SK-N-SH (cell line): ENCODE results near the gene DCLRE1B. TPM values are rescaled to one million over a fixed set of nuclear protein-coding genes. Genes with fewer than 3 reads are reported as not detected.

Experiments used
- CTCF ChIA-PET: fragments of 300-600, 350-600 bp; formaldehyde crosslinking; extraction: SDS; loops from one replicate; lab custom pipeline; 2021; lab: Yijun Ruan, JAX
- POLR2A ChIA-PET: fragments of 350-600 bp; sonication (Branson Sonifier 250); formaldehyde crosslinking; extraction: SDS; loops from one replicate; lab custom pipeline; 2020; ENCODE audit warnings: antibody characterized with exemption, inconsistent platforms; lab: Yijun Ruan, JAX
- DNase-seq: peaks from one replicate; pipeline ENCODE4 v3.0.0; 2012
- H2AFZ ChIP-seq: fragments of 200-600 bp; sonication (generic); 2 replicates; pipeline ENCODE4 v1.8.1; 2016; ENCODE audit warnings: antibody characterized with exemption, mild to moderate bottlenecking, low read depth
- H3F3A ChIP-seq: fragments of 200-600 bp; sonication (generic); replicated peaks from 2 replicates; pipeline ENCODE3; 2016; ENCODE audit warnings: antibody characterized with exemption, mild to moderate bottlenecking; ENCODE audit not compliant: insufficient read depth
- H3K27ac ChIP-seq, 2 experiments: fragments of 200-500 bp in 1 of 2; fragments of 200-600 bp in 1 of 2; sonication (Bioruptor generic) in 1 of 2; sonication (generic), shearing (Covaris generic) in 1 of 2; 2 replicates each; pipeline versions ENCODE4 v1.5.1 to v1.6.1; 2014 to 2016; ENCODE audit warnings: low read depth in 2 of 2, inconsistent platforms in 1 of 2, low read length in 1 of 2, mild to moderate bottlenecking in 1 of 2, mixed read lengths in 1 of 2
- H3K27me3 ChIP-seq: fragments of 200-600 bp; sonication (generic), shearing (Covaris generic); 2 replicates; pipeline ENCODE4 v1.6.1; 2016; ENCODE audit warnings: mixed run types; ENCODE audit not compliant: insufficient read depth
- H3K36me3 ChIP-seq, 2 experiments: fragments of 200-500 bp in 1 of 2; fragments of 200-600 bp in 1 of 2; sonication (Bioruptor generic) in 1 of 2; sonication (generic) in 1 of 2; replicated peaks in 1 of 2; 2 replicates each; pipeline versions ENCODE3 to v1.5.1; 2014 to 2016; ENCODE audit warnings: low read length in 1 of 2, mild to moderate bottlenecking in 1 of 2; ENCODE audit not compliant: insufficient read depth in 2 of 2, control insufficient read depth in 1 of 2
- H3K4me1 ChIP-seq, 2 experiments: fragments of 200-500 bp in 1 of 2; fragments of 200-600 bp in 1 of 2; sonication (Bioruptor generic) in 1 of 2; sonication (generic), shearing (Covaris generic) in 1 of 2; 2 replicates each; pipeline versions ENCODE4 v1.5.1 to v1.6.1; 2014 to 2016; ENCODE audit warnings: low read depth in 1 of 2, low read length in 1 of 2, mixed run types in 1 of 2; ENCODE audit not compliant: insufficient read depth in 2 of 2, control insufficient read depth in 1 of 2
- H3K4me2 ChIP-seq: fragments of 200-600 bp; sonication (generic), shearing (Covaris generic); 2 replicates; pipeline ENCODE4 v1.6.1; 2017; ENCODE audit warnings: mixed run types
- H3K4me3 ChIP-seq, 2 experiments: fragments of 200-500 bp in 1 of 2; fragments of 200-600 bp in 1 of 2; sonication (Bioruptor generic) in 1 of 2; sonication (generic), shearing (Covaris generic) in 1 of 2; 2 replicates each; pipeline versions ENCODE4 v1.5.1 to v1.8.1; 2014 to 2016; ENCODE audit warnings: low read depth in 2 of 2, inconsistent platforms in 1 of 2, low read length in 1 of 2, mild to moderate bottlenecking in 1 of 2, mixed read lengths in 1 of 2, moderate library complexity in 1 of 2
- H3K79me2 ChIP-seq: fragments of 200-600 bp; sonication (generic); 2 replicates; pipeline ENCODE4 v1.8.1; 2017; ENCODE audit warnings: mild to moderate bottlenecking; ENCODE audit not compliant: insufficient read depth
- H3K9ac ChIP-seq: fragments of 200-600 bp; sonication (generic); 2 replicates; pipeline ENCODE4 v1.6.1; 2017; ENCODE audit warnings: mixed run types
- H3K9me2 ChIP-seq: fragments of 200-600 bp; sonication (generic); 2 replicates; pipeline ENCODE4 v1.6.1; 2017; ENCODE audit warnings: mixed run types
- H3K9me3 ChIP-seq: fragments of 200-600 bp; sonication (generic); 2 replicates; pipeline ENCODE4 v1.6.1; 2017; ENCODE audit warnings: mixed run types, mild to moderate bottlenecking, moderate library complexity
- H4K20me1 ChIP-seq: fragments of 200-600 bp; sonication (generic); 2 replicates; pipeline ENCODE4 v1.6.1; 2017; ENCODE audit warnings: mild to moderate bottlenecking, mixed run types; ENCODE audit not compliant: insufficient read depth
- FOSL2 ChIP-seq: IDR thresholded peaks from 2 replicates; pipeline ENCODE4 v1.4.0; 2012; ENCODE audit warnings: low read depth, mild to moderate bottlenecking, moderate library complexity, borderline replicate concordance
- FOXJ3 ChIP-seq: sonication (generic); formaldehyde crosslinking; IDR thresholded peaks from 2 replicates; pipeline ENCODE4 v1.5.1; 2020; ENCODE audit warnings: mild to moderate bottlenecking, missing genetic modification reagents
- FOXM1 ChIP-seq: IDR thresholded peaks from 2 replicates; pipeline ENCODE4 v1.4.0; 2012; ENCODE audit warnings: low read depth, mild to moderate bottlenecking
- MXI1 ChIP-seq: IDR thresholded peaks from 2 replicates; pipeline ENCODE4 v1.6.1; 2012; ENCODE audit warnings: mild to moderate bottlenecking, low read depth, low read length, improper control_type of control experiment
- RFX5 ChIP-seq: IDR thresholded peaks from 2 replicates; pipeline ENCODE4 v1.6.1; 2012; ENCODE audit warnings: mild to moderate bottlenecking, improper control_type of control experiment, low read length
- SIN3A ChIP-seq: IDR thresholded peaks from 2 replicates; pipeline ENCODE4 v1.6.1; 2012; ENCODE audit warnings: low read depth, mild to moderate bottlenecking, low read length, moderate library complexity, borderline replicate concordance
- TEAD4 ChIP-seq: IDR thresholded peaks from 2 replicates; pipeline ENCODE4 v1.4.0; 2012; ENCODE audit warnings: mild to moderate bottlenecking, borderline replicate concordance; ENCODE audit not compliant: insufficient read depth
- WGBS: methylation state at CpG from one replicate; pipeline ENCODE4 v1.1.6; 2017; ENCODE audit warnings: low lambda C conversion rate; 5-methylcytosine and 5-hydroxymethylcytosine counted together
- polyA plus RNA-seq, 3 experiments: library from polyadenylated mRNA; depleted of rRNA; stranded (reverse); fragments of >200 nt; gene quantifications; 2 replicates each; pipeline ENCODE4 v1.2.3, GENCODE V29; 2012
- TF ChIP-seq, protein P1 (sequence below): IDR thresholded peaks from 2 replicates; pipeline ENCODE4 v1.6.1; 2012; ENCODE audit warnings: mild to moderate bottlenecking, low read depth, low read length, moderate library complexity
- TF ChIP-seq, protein P2 (sequence below): fragments of 150-350 bp; IDR thresholded peaks from 2 replicates; pipeline ENCODE4 v1.6.1; 2016; ENCODE audit warnings: mild to moderate bottlenecking, low read depth, low read length
- TF ChIP-seq, protein P3 (sequence below): IDR thresholded peaks from 2 replicates; pipeline ENCODE4 v1.4.0; 2012; ENCODE audit warnings: low read depth, borderline replicate concordance
- TF ChIP-seq, protein P4 (sequence below): IDR thresholded peaks from 2 replicates; pipeline ENCODE4 v1.4.0; 2012; ENCODE audit warnings: low read depth
- TF ChIP-seq, protein P5 (sequence below): IDR thresholded peaks from 2 replicates; pipeline ENCODE4; 2012
- TF ChIP-seq, protein P6 (sequence below): fragments of 200-600 bp; sonication (generic); IDR thresholded peaks from 2 replicates; pipeline ENCODE4 v1.6.1; 2017; ENCODE audit warnings: antibody characterized with exemption, mild to moderate bottlenecking, moderate library complexity

DCLRE1B gene
- polyA plus RNA-seq, 1 of the 3 experiments (the other 2 are of a cell fraction) = 3.0 TPM

DNA sequence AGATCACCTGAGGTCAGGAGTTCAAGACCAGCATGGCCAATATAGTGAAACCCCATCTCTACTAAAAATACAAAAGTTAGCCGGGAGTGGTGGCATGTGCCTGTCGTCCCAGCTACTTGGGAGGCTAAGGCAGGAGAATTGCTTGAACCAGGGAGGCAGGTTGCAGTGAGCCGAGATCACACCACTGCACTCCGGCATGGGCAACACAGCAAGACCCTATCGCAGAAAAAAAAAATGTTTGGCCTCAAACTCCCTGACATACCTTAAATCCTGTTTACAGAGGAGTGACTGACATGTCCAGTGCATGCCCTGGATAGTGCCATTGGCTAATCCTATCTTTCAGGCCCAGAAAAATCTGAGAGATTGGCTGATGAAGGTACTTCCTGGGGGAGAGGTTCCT is 11.8 kb downstream of the DCLRE1B start:
- TF ChIP-seq, protein P1, sequence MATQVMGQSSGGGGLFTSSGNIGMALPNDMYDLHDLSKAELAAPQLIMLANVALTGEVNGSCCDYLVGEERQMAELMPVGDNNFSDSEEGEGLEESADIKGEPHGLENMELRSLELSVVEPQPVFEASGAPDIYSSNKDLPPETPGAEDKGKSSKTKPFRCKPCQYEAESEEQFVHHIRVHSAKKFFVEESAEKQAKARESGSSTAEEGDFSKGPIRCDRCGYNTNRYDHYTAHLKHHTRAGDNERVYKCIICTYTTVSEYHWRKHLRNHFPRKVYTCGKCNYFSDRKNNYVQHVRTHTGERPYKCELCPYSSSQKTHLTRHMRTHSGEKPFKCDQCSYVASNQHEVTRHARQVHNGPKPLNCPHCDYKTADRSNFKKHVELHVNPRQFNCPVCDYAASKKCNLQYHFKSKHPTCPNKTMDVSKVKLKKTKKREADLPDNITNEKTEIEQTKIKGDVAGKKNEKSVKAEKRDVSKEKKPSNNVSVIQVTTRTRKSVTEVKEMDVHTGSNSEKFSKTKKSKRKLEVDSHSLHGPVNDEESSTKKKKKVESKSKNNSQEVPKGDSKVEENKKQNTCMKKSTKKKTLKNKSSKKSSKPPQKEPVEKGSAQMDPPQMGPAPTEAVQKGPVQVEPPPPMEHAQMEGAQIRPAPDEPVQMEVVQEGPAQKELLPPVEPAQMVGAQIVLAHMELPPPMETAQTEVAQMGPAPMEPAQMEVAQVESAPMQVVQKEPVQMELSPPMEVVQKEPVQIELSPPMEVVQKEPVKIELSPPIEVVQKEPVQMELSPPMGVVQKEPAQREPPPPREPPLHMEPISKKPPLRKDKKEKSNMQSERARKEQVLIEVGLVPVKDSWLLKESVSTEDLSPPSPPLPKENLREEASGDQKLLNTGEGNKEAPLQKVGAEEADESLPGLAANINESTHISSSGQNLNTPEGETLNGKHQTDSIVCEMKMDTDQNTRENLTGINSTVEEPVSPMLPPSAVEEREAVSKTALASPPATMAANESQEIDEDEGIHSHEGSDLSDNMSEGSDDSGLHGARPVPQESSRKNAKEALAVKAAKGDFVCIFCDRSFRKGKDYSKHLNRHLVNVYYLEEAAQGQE = no peak
- TF ChIP-seq, protein P2, sequence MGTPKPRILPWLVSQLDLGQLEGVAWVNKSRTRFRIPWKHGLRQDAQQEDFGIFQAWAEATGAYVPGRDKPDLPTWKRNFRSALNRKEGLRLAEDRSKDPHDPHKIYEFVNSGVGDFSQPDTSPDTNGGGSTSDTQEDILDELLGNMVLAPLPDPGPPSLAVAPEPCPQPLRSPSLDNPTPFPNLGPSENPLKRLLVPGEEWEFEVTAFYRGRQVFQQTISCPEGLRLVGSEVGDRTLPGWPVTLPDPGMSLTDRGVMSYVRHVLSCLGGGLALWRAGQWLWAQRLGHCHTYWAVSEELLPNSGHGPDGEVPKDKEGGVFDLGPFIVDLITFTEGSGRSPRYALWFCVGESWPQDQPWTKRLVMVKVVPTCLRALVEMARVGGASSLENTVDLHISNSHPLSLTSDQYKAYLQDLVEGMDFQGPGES = no peak
- TF ChIP-seq FOXJ3 (CRISPR knock-in tag) = no peak
- TF ChIP-seq, protein P3, sequence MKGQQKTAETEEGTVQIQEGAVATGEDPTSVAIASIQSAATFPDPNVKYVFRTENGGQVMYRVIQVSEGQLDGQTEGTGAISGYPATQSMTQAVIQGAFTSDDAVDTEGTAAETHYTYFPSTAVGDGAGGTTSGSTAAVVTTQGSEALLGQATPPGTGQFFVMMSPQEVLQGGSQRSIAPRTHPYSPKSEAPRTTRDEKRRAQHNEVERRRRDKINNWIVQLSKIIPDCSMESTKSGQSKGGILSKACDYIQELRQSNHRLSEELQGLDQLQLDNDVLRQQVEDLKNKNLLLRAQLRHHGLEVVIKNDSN = no peak
- TF ChIP-seq RFX5 = no peak
- TF ChIP-seq, protein P4, sequence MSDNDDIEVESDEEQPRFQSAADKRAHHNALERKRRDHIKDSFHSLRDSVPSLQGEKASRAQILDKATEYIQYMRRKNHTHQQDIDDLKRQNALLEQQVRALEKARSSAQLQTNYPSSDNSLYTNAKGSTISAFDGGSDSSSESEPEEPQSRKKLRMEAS = no peak
- TF ChIP-seq FOSL2 = no peak
- no peak for TF ChIP-seq MXI1
- TF ChIP-seq, protein P5, sequence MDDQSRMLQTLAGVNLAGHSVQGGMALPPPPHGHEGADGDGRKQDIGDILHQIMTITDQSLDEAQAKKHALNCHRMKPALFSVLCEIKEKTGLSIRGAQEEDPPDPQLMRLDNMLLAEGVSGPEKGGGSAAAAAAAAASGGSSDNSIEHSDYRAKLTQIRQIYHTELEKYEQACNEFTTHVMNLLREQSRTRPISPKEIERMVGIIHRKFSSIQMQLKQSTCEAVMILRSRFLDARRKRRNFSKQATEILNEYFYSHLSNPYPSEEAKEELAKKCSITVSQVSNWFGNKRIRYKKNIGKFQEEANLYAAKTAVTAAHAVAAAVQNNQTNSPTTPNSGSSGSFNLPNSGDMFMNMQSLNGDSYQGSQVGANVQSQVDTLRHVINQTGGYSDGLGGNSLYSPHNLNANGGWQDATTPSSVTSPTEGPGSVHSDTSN = no peak
- TF ChIP-seq SIN3A = no peak
- no peak for TF ChIP-seq TEAD4
- TF ChIP-seq FOXM1 = no peak
- TF ChIP-seq, protein P6, sequence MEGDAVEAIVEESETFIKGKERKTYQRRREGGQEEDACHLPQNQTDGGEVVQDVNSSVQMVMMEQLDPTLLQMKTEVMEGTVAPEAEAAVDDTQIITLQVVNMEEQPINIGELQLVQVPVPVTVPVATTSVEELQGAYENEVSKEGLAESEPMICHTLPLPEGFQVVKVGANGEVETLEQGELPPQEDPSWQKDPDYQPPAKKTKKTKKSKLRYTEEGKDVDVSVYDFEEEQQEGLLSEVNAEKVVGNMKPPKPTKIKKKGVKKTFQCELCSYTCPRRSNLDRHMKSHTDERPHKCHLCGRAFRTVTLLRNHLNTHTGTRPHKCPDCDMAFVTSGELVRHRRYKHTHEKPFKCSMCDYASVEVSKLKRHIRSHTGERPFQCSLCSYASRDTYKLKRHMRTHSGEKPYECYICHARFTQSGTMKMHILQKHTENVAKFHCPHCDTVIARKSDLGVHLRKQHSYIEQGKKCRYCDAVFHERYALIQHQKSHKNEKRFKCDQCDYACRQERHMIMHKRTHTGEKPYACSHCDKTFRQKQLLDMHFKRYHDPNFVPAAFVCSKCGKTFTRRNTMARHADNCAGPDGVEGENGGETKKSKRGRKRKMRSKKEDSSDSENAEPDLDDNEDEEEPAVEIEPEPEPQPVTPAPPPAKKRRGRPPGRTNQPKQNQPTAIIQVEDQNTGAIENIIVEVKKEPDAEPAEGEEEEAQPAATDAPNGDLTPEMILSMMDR = no peak
- 92% methylated on average over 2 of the region's 5 CpGs for whole genome bisulfite sequencing
- Histone ChIP-seq H3K9ac (no peak overlapping the region), H3K79me2 (no peaks in the 10 kb centered on the region), H3K4me3 (no peak overlapping the region), H3K9me2 (no peaks in the 10 kb centered on the region), H4K20me1 (no peaks in the 10 kb centered on the region), H3K36me3 (peaks cover under 1 to 2% of the 10 kb centered on the region in 2 experiments), H3F3A (peaks cover 4% of the 10 kb centered on the region), H3K4me1 (no peaks in the 10 kb centered on the region), H3K27ac (no peak overlapping the region), H3K9me3 (no peaks in the 10 kb centered on the region), H3K27me3 (no peaks in the 10 kb centered on the region), H3K4me2 (no peak overlapping the region), H2AFZ (no peak overlapping the region)
- CTCF ChIA-PET = interaction anchor here (1.5 to 1.9 kb wide), 3 partner anchors 14 to 844 kb away, joined by 3 to 7 read pairs (median 5); partner anchors contain the start of gene LRIG2
- DNase-seq = no peak
- POLR2A ChIA-PET = no interaction called here
